HAP-1 (cell line): ENCODE data around the gene SHMT2.

Experiments
- DNase-seq, 2 experiments: peaks; one replicate each; pipeline ENCODE4 v3.0.0-alpha.2; 2016 to 2020; ENCODE audit warnings: low spot score in 2 of 2
- H3K27me3 ChIP-seq: fragments of 250-450 bp; sonication (Bioruptor Pico); 2 replicates; pipeline ENCODE4 v1.5.1; 2020; ENCODE audit warnings: low read depth, mild to moderate bottlenecking, moderate library complexity
- H3K36me3 ChIP-seq: fragments of 250-450 bp; sonication (Bioruptor Pico); replicated peaks from 2 replicates; pipeline ENCODE4 v1.5.1; 2020; ENCODE audit warnings: mild to moderate bottlenecking
- H3K4me1 ChIP-seq: fragments of 250-450 bp; sonication (Bioruptor Pico); 2 replicates; pipeline ENCODE4 v1.5.1; 2020; ENCODE audit warnings: mild to moderate bottlenecking
- H3K4me3 ChIP-seq: fragments of 250-450 bp; sonication (Bioruptor Pico); 2 replicates; pipeline ENCODE4 v1.5.1; 2020; ENCODE audit warnings: mild to moderate bottlenecking, moderate library complexity
- H3K9me3 ChIP-seq: fragments of 250-450 bp; sonication (Bioruptor Pico); 2 replicates; pipeline ENCODE4 v1.5.1; 2020; ENCODE audit warnings: mild to moderate bottlenecking, moderate library complexity
- in situ Hi-C: fragments of 300-500 bp; cut with MboI; formaldehyde crosslinking; loops from 3 replicates; pipeline ENCODE4 v1.14.3; 2020; ENCODE audit warnings: low sequenced_read_pairs, inconsistent platforms, mixed read lengths

Gene SHMT2

DNA sequence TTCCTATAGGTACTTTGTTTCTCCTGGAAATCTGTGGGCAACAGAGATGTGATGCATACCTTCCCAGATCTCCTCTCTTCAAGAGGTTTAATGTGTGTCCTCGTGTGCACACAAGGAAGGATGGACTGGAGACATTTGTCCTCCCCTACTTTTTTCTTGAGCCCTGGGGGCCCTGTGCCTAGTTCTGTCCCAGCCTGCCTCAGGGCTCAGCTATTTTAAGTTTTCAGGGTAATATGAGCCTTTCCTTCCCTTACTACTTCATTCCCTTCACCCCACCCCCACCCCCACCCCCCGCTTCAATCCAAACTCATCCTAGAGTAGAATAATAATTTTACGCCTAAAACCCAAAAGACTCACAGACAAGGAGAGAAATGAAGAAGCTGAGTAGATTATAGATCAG, 21.0 kb downstream of the SHMT2 start:
- no peaks in the 10 kb centered on the region for H3K9me3 ChIP-seq
- H3K4me1 ChIP-seq: no peaks in the 10 kb centered on the region
- no peaks in the 10 kb centered on the region for H3K27me3 ChIP-seq
- in situ Hi-C loops: no loop called here
- H3K4me3 ChIP-seq: no peak overlapping the region
- peaks cover 5% of the 10 kb centered on the region; the same call in 1 of the 2 replicates for H3K36me3 ChIP-seq
- DNase-seq: no peak

DNA sequence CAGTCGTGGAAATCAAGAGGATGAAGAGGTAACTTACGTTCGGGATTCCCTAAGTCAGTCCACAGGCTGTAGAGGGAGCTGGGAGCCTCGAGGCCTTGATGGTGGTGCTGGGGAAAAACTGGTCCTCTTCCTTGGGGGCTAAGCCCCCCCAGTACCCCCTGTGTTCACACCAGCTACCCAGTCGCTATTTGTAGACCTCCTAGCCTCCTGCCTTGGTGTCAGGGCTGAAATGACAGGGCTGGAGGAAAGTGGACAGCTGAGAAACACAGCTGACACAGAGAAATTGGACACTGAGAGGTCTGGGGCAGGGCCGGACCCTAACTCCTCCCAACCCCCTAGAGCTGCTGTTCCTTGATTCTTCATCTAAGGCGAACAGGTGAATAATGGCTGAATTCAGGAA, 21.4 kb downstream of the SHMT2 start, which contains the start of gene STAC3:
TSS of gene STAC3 (minus strand) at position 232 of the 400 bp plus-strand sequence. CDS start 1,551 bp downstream, outside the sequence.
- in situ Hi-C loops: no loop called here
- DNase-seq: no peak
- Histone ChIP-seq H3K4me1 (no peaks in the 10 kb centered on the region), H3K9me3 (no peaks in the 10 kb centered on the region), H3K36me3 (peaks cover 9% of the 10 kb centered on the region; the same call in 1 of the 2 replicates), H3K27me3 (no peaks in the 10 kb centered on the region), H3K4me3 (no peak within 1 kb of the TSS)

DNA sequence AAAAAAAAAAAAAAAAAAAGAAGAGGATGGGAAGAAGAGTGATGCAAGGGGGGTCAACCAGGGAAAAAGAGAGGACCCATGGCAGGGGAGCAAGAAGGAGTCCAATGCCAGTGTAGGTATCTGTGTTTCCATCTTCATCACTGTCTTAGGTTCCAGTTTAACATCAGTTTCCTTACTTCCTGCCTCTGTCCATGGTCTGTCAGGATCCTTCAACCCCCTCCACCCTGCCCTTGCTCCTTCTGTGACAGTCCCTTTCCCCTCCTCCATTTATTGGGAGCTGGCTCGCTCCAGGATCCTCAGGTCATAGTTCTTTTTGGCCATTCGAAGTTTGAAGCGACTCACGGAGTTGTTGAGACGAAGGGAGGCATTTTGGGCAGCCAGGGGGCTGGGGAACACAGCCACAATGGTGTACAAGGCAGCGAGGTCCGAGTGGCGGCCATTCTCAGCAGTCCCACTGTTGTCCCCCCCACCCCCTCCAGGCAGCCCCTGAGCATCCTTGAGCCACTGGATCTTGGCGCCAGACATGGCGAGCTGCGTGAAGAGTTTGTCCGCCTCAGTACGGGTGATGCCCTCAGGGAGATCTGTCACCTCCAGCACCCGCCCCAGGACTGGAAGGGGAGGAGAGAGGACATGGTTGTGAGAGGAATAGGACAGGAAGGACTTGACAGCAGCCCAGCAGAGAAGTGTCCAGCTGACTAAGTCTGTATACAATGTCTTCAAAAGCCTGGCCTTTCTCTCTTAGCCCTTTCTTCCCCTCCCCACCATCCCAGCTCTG, 25.2 kb downstream of the SHMT2 start:
- no peak for DNase-seq
- Histone ChIP-seq H3K4me1 (no peaks in the 10 kb centered on the region), H3K27me3 (no peaks in the 10 kb centered on the region), H3K36me3 (peaks cover 29% of the 10 kb centered on the region), H3K9me3 (no peaks in the 10 kb centered on the region), H3K4me3 (no peak overlapping the region)
- in situ Hi-C loops: no loop called here

DNA sequence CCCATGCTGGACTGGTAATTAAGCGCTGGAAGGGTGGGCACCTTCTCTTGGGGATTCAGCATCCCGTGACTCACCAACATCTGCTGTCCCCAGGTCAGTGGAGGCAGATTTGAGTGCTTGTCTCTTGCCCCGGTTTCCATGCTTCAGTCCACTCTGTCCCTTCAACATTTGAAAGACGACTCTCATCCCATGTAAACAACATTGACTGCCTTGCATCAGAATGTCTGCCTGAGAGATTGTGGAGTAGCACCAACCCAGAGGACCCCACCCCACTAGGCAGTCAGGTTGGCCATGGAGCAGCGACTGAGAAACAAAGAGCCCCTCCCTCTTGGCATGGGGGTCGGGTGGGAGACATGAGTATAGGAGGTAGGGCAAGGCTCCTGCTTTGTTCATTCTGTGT, 26.4 kb downstream of the SHMT2 start:
- no peaks in the 10 kb centered on the region for H3K9me3 ChIP-seq
- no peak for DNase-seq
- peaks cover 29% of the 10 kb centered on the region for H3K36me3 ChIP-seq
- no peak overlapping the region for H3K4me3 ChIP-seq
- no peaks in the 10 kb centered on the region for H3K27me3 ChIP-seq
- in situ Hi-C loops: no loop called here
- H3K4me1 ChIP-seq: no peaks in the 10 kb centered on the region

DNA sequence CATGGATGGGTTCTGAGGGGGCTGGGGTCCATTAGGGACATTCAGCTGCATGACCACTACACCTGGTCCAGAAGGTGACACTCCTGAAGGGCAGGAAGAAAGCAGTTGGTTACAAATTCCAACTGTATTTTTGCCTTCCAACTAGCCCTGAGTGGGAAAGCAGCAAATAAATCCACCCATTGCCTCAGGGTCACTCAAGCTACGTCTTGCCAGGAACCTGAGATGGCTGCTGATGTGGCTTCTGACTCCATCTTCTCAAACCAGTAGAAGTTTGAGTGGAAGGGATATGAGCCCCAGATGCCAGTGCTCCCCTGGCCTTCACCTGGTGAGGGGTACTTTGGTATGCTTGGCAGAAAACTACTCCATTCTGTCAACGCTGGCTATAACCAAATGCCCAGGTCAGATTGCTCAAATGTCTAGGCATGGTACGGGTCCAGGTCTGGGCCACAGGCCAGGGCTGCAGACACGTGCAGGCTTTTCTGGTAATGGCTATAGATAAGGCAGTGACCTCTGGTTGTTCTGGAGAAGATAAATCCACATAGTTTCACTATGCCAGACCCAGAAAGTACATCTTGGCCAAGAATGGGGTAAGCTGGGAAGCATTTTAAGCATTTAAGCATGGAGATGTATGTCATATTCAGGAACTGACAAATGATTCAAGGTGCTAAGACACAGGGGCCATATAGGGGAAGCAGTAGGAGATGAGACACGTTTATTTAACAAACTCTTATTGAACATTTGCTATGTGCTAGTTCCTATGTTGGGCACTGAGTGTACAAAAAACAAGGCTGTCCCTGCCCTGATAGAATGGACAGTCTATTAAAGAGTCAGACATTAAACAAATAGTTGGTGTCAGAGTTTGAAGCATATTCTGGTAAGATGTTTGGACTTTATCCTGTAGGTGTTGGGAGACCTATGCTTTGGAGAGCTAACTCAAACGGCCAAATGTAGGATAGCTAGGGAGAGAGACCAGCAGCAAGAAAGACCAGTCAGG, 29.8 kb downstream of the SHMT2 start:
- in situ Hi-C loops: no loop called here
- Histone ChIP-seq H3K4me3 (no peak overlapping the region), H3K9me3 (no peaks in the 10 kb centered on the region), H3K36me3 (peaks cover 35% of the 10 kb centered on the region), H3K4me1 (no peaks in the 10 kb centered on the region), H3K27me3 (no peaks in the 10 kb centered on the region)
- no peak for DNase-seq

DNA sequence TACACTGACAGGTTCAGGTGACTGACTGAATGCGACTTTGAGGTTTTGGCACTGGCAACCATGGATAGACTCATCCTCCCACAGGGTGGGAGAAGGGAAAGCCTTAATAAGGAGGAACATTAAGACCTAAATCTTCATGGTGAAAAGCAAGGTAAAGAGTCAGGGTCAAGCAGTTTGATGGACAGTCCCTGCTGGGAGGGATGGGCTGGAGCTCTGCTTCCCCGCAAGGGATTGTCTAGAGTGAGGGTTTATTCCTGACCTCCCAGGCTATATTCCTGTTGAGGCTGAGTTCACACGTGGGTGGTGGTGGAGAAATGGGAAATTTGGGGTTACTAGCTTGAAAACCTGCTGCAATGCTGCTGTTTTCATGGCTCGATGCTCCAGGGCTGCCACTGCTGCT, 30.9 kb downstream of the SHMT2 start:
- Histone ChIP-seq H3K4me1 (no peaks in the 10 kb centered on the region), H3K9me3 (no peaks in the 10 kb centered on the region), H3K27me3 (no peaks in the 10 kb centered on the region), H3K36me3 (peaks cover 32% of the 10 kb centered on the region), H3K4me3 (no peak overlapping the region)
- in situ Hi-C loops: loop anchor here (5.0 kb wide), 1 partner anchor 197 kb away; the partner anchor contains the start of genes GLI1 and INHBE
- no peak for DNase-seq

DNA sequence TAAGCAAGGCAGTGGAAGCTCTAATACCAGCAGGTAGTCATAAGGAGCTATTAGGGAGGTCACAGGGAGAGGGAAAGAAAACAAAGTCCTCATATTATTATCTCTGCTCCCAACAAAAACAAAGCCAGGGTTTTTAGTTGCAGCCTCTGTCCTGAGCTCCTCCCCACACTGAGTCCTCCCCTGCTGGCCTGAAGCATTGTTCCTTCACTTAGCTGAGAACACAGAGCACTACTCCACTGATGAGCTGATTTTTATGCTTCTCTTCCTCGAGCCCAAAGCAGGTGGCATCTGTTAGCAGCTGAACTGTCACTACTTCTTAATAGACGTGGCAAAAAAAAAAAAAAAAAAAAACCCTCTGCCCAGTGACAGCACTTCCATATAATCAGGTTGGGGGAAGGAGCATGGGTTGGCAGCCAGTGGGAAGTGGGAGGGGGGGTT, 31.9 kb downstream of the SHMT2 start:
- Histone ChIP-seq H3K4me1 (no peaks in the 10 kb centered on the region), H3K27me3 (no peaks in the 10 kb centered on the region), H3K9me3 (no peaks in the 10 kb centered on the region), H3K36me3 (peaks cover 23% of the 10 kb centered on the region), H3K4me3 (no peak overlapping the region)
- no peak for DNase-seq
- in situ Hi-C loops: loop anchor here (5.0 kb wide), 1 partner anchor 196 kb away; the partner anchor contains the start of genes GLI1 and INHBE

DNA sequence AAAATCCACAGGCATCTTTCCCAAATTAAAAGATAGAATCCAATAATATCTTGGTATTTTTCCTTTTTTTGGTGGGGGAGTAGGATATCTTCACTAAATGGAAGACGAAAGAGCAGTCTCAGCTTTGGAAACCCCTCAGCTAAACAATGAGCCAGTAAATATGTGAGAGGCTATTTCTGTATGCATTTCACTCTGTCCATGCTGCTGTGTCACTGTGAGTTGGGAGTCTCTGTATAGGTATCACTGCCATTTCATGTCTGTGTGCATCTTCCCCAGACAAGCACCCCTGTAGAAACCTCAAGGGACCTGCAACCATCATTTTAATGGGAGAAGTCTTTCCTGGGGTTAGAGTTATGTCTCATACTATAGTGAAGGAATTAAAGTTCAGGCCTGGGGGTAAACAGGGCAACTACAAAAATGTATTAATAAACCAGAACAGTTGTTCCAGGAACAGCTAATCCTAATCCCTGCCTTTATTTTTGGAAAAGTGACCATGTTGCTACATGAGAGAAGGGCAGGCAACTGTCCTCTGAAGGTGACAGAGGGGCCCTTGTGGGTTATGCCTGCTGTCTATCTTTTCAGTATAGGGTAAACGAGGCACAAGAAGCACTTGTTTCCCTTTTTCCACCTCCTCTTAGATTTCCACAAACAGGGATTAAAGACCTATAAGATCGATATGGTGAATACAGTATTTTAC, 32.8 kb downstream of the SHMT2 start:
- in situ Hi-C loops: loop anchor here (5.0 kb wide), 1 partner anchor 195 kb away; the partner anchor contains the start of genes GLI1 and INHBE
- H3K4me3 ChIP-seq: no peak overlapping the region

DNA sequence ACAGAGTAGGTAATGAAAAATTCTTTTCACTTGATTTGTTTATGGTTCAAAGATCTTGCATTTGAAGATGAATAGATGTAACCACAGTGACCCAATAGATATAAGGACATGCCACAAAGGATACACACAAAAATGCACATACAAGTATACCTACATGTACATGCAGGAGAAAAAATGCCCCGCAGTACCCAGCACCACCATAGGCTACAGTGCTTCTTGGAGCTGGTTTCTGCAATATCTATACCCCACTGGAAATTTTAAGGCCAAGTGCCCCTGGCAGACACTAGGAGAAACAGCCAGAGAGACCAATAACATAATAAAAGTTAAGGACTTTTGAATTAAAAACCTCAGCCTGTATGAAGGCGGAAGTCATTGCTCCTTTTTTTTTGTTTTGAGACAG, 33.6 kb downstream of the SHMT2 start:
- Histone ChIP-seq H3K4me1 (no peaks in the 10 kb centered on the region), H3K27me3 (no peaks in the 10 kb centered on the region), H3K9me3 (no peaks in the 10 kb centered on the region), H3K4me3 (no peak overlapping the region), H3K36me3 (peaks cover 26% of the 10 kb centered on the region)
- in situ Hi-C loops: loop anchor here (5.0 kb wide), 1 partner anchor 194 kb away; the partner anchor contains the start of genes GLI1 and INHBE
- no peak for DNase-seq

More for the DNA sequence above, 32.8 kb downstream of the SHMT2 start:
- H3K4me1 ChIP-seq: no peaks in the 10 kb centered on the region
- peaks cover 22% of the 10 kb centered on the region for H3K36me3 ChIP-seq
- H3K9me3 ChIP-seq: no peaks in the 10 kb centered on the region
- DNase-seq: no peak
- H3K27me3 ChIP-seq: no peaks in the 10 kb centered on the region

DNA sequence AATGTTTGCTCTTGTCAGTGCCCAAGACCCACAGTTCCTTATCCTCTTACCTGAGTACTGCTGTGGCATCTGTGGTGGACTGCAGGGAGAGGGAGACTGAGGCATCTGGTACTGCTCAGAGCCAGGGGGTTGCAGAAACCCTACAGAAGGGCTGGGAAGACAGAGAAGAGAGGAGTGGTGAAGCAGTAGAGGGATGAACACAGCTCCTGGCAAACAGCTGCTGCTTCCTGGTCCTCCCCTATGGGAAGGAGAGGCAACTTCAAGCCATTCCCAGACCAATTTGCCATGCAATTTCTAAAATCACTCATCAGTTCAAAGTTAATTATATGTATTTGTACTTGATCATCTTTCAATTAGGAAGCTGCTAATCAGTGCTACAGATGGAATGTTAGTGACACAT, 37.2 kb downstream of the SHMT2 start:
- no peak for DNase-seq
- in situ Hi-C loops: no loop called here
- no peaks in the 10 kb centered on the region for H3K4me1 ChIP-seq
- H3K4me3 ChIP-seq: no peak overlapping the region
- no peaks in the 10 kb centered on the region for H3K27me3 ChIP-seq
- no peaks in the 10 kb centered on the region for H3K9me3 ChIP-seq
- H3K36me3 ChIP-seq: peaks cover 33% of the 10 kb centered on the region

DNA sequence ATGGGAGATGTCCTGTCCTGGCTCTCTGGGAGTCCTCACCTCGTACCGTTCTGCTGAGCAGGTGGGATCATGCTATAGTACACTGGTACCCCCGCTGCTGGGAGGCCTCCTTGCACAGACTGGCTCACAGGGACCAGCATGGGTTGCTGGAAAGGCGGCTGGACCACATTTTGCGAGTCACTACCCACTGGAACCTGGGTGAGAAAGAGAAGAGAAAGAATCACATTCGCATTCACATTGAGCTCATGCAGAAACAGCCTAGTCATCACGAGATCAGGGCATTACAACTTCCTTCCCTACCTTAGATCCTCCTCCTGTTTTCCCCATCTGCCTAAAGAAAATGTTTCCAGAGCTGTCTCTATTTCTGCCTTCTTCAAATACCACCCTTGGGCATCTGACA, 38.8 kb downstream of the SHMT2 start:
- in situ Hi-C loops: no loop called here
- no peak for DNase-seq

DNA sequence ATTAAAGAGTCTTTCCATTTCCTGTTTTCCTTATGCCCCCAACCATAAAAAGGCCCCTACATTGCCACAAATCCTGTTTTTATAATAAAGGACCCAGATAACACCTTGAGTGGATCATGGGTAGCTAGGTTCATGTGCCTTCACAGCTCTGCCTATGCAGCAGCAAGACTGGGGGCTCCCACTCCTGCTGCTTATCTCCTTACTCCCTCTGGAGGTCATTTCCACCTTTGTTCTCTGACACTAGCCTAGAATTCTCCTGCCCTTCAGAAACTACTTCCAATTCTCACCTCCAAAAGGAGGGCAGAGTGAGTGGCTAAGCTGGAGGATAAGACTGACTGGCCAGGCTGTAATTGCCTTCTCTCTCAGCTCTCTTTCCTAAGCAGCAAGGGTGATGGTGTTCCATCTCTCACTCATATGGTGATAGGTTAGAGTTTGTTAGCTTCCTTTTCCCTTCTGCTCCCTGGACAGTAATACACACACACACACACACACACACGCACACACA, 41.5 kb downstream of the SHMT2 start:
- Histone ChIP-seq H3K9me3 (no peaks in the 10 kb centered on the region), H3K36me3 (peaks cover 35% of the 10 kb centered on the region), H3K27me3 (no peaks in the 10 kb centered on the region), H3K4me3 (no peak overlapping the region), H3K4me1 (no peaks in the 10 kb centered on the region)
- DNase-seq: no peak
- in situ Hi-C loops: no loop called here

More for the DNA sequence above, 38.8 kb downstream of the SHMT2 start:
- H3K4me1 ChIP-seq: no peaks in the 10 kb centered on the region
- H3K9me3 ChIP-seq: no peaks in the 10 kb centered on the region
- H3K4me3 ChIP-seq: no peak overlapping the region
- H3K27me3 ChIP-seq: no peaks in the 10 kb centered on the region
- peaks cover 28% of the 10 kb centered on the region for H3K36me3 ChIP-seq
